Prostate gland (tissue), 2 donors: ENCODE results near the gene TGM6.

Experiments used
- POLR2A ChIP-seq: fragments of 450-650 bp; IDR thresholded peaks from one replicate; pipeline ENCODE4 v1.6.1; 2016; ENCODE audit warnings: antibody characterized with exemption, mild to moderate bottlenecking
- POLR2AphosphoS5 ChIP-seq: sonication (generic); formaldehyde crosslinking; IDR thresholded peaks from one replicate; pipeline ENCODE4 v1.6.1; 2017; ENCODE audit warnings: antibody characterized with exemption
- TF ChIP-seq, protein P1 (sequence below), 4 experiments: fragments of 200-600 bp in 2 of 4; fragments of 450-650 bp in 2 of 4; sonication (generic) in 2 of 4; IDR thresholded peaks; 1 replicate in 3 of 4; 2 replicates in 1 of 4; pipeline ENCODE4 v1.5.1; 2016 to 2019; ENCODE audit warnings: antibody characterized with exemption in 4 of 4, mild to moderate bottlenecking in 2 of 4, moderate library complexity in 2 of 4

DNA sequence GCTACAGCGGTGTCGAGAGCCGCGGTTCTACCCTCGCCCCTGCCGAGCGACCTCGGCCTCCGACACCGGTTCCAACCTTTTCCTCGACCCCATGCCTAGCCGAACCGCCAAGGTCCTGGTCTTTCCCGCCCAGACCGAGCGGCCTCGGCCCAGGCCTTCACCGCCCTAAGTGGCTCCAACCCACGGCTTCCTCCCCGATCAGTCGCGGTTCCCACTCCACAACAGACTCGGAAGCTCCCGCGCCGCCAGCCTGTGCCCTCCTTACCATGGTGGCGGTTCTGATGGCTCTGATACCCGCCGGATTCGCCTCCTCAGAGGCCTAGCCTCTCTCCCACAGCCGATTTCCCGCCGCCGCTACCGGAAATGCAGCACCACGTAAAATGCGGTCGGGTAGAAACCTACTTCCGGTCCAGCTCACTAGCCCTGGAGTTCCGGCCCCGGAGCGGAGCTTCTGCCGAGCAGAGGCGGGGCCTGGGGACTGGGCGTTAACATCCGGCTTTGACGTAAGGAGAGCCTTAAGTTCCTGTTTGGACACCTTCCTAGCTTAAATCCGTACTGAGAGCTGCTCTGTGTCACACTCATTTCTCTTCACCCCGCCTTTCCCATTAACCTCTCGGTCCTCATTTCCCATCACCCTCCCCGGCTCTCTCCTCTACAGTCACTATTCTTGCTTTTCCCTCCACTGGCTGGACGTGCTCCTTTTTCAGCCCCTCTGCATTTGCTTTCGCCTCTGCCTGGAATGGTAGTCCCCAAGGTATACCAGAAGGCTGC lies 89.9 kb downstream of the TGM6 start, which contains the start of gene SNRPB:
- TF ChIP-seq POLR2A (peak; percentile 98), POLR2AphosphoS5 (peak; percentile 100)
- TF ChIP-seq, protein P1, sequence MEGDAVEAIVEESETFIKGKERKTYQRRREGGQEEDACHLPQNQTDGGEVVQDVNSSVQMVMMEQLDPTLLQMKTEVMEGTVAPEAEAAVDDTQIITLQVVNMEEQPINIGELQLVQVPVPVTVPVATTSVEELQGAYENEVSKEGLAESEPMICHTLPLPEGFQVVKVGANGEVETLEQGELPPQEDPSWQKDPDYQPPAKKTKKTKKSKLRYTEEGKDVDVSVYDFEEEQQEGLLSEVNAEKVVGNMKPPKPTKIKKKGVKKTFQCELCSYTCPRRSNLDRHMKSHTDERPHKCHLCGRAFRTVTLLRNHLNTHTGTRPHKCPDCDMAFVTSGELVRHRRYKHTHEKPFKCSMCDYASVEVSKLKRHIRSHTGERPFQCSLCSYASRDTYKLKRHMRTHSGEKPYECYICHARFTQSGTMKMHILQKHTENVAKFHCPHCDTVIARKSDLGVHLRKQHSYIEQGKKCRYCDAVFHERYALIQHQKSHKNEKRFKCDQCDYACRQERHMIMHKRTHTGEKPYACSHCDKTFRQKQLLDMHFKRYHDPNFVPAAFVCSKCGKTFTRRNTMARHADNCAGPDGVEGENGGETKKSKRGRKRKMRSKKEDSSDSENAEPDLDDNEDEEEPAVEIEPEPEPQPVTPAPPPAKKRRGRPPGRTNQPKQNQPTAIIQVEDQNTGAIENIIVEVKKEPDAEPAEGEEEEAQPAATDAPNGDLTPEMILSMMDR (IDR thresholded peaks at IDR 0.05), result peak in 1 of 4 experiments; percentile 11
